NT2/D1 (cell line): Measurements from ENCODE around the gene C19orf47.
A peak's percentile ranks its signal among the peaks of the same experiment; 100 is the strongest.

Source experiments
- DNase-seq: peaks from one replicate; pipeline ENCODE4 v3.0.0-alpha.2; 2011; ENCODE audit warnings: low read depth, low spot score
- H3K27me3 ChIP-seq: 2 replicates; pipeline ENCODE4 v1.6.0; 2011; ENCODE audit warnings: mild to moderate bottlenecking; ENCODE audit not compliant: insufficient read length, insufficient read depth
- H3K36me3 ChIP-seq: 2 replicates; pipeline ENCODE4 v1.6.1; 2011; ENCODE audit warnings: mild to moderate bottlenecking, low read length, mixed read lengths; ENCODE audit not compliant: insufficient read depth, insufficient read length
- H3K4me1 ChIP-seq: 2 replicates; pipeline ENCODE4 v1.5.1; 2011; ENCODE audit not compliant: insufficient read depth, insufficient read length
- H3K4me3 ChIP-seq: 2 replicates; pipeline ENCODE4 v1.5.1; 2011; ENCODE audit warnings: low read depth; ENCODE audit not compliant: insufficient read length
- H3K9ac ChIP-seq: 2 replicates; pipeline ENCODE4 v1.6.0; 2011; ENCODE audit warnings: low read depth; ENCODE audit not compliant: insufficient read length
- H3K9me3 ChIP-seq: 2 replicates; pipeline ENCODE4 v1.5.1; 2011; ENCODE audit warnings: mild to moderate bottlenecking, low read length; ENCODE audit not compliant: insufficient read depth
- SUZ12 ChIP-seq: IDR thresholded peaks from 2 replicates; pipeline ENCODE4 v1.6.1; 2011; ENCODE audit not compliant: insufficient read length, insufficient read depth; ENCODE audit errors: extremely low read depth
- YY1 ChIP-seq: IDR thresholded peaks from 2 replicates; pipeline ENCODE4 v1.6.1; 2011; ENCODE audit not compliant: insufficient read length, insufficient read depth
- ZNF274 ChIP-seq: IDR thresholded peaks from 2 replicates; pipeline ENCODE4 v1.6.1; 2011; ENCODE audit warnings: mild to moderate bottlenecking, low read depth, low read length

C19orf47 gene

DNA sequence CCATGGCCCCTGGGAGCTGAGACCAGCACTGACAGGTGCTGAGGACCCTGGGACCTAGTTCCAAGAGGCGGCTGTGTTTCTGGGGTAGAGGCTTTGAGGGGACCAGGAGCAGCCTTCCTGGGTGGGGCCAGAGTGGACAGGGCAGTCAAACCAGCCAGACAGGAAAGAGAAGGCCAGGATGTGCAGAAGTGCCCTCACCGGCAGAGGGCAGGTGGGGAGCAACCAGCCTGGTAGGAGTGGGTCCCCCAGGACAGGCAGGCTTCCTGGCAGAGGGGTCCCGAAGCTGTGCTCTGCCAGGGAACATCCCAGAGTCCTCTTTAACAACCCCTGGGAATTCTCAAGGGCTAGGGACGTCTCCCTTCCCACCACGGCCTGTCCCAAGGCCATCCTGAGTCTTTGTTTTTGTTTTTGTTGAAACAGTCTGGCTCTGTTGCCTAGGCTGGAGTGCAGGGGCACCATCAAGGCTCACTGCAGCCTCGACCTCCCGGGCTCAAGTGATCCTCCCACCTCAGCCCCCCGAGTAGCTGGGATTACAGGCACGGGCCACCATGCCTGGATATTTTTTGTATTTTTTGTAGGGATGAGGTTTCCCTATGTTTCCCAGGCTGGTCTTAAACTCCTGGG lies 44.8 kb upstream of the C19orf47 start:
- DNase-seq = no peak
- Histone ChIP-seq H3K9me3 (no peaks in the 10 kb centered on the region), H3K27me3 (no peaks in the 10 kb centered on the region), H3K9ac (peak overlapping the region; percentile 21), H3K4me3 (no peak overlapping the region), H3K4me1 (peaks cover 10% of the 10 kb centered on the region), H3K36me3 (no peaks in the 10 kb centered on the region)
- TF ChIP-seq SUZ12 = no peak
- TF ChIP-seq YY1 = no peak
- no peak for TF ChIP-seq ZNF274

DNA sequence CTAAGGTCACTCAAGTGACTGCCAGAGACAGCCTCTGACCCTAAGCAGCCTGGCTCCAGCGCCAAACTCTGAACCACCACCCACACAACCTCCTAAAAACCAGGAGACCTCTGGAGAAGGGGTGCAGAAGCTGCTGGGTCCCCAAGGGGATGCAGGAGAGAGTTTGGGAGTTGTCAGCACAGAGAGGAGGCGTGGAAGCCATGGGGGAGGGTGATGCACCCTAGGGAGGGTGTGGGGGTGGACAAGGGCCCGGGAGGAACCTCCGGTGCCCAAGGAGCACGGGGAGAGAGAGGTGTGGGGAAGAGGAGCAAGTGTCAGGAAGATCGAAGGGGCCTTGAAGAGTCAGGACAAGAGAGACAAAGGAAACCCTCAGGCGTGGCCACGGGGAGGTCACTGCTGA lies 43.9 kb upstream of the C19orf47 start:
- TF ChIP-seq YY1 = no peak
- Histone ChIP-seq H3K27me3 (no peaks in the 10 kb centered on the region), H3K9me3 (no peaks in the 10 kb centered on the region), H3K4me1 (peaks cover 10% of the 10 kb centered on the region), H3K4me3 (no peak overlapping the region), H3K36me3 (no peaks in the 10 kb centered on the region), H3K9ac (no peak overlapping the region)
- DNase-seq = no peak

DNA sequence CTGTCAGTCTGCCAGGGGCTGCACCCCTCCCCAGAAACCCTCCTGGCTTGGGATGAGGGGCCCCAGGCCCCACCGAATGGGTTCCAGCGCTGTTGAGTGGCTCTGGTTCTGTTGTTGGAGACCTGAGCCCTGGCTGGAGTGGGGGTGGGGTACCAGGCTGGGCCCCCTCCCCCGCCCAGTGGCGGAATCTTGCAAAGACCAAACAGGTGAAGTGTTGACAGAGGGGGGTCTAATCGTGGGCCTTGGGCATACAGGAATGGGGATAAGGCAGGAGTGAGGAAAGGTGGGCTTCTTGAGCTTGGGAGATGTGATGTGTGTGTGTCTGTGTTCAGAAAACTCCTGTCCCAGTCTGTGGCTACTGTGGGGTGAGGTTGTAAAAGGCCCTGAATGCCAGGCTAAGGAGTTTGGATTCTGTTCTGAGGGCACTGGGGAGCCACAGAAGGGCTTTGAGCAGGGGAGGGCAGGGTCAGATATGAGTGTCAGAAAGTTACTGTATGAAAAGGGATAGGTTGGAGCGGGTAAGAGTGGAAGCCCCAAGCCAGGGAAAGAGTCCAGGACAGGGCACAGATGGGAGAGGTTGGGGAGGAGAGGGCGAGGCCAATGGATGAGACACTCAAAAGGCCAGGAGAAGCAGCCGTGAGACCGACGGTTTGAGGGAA lies 42.0 kb upstream of the C19orf47 start, which contains the start of gene HIPK4:
HIPK4 (minus strand) TSS at position 98 of the 659 bp plus-strand sequence. CDS start 279 bp downstream, outside the sequence.
- TF ChIP-seq YY1 (no peak), ZNF274 (no peak), SUZ12 (no peak)
- H3K4me3 ChIP-seq = no peak within 1 kb of the TSS
- H3K4me1 ChIP-seq = peaks cover 10% of the 10 kb centered on the region
- no peaks in the 10 kb centered on the region for H3K9me3 ChIP-seq
- H3K36me3 ChIP-seq = no peaks in the 10 kb centered on the region
- DNase-seq = no peak
- H3K9ac ChIP-seq = no peak within 1 kb of the TSS
- H3K27me3 ChIP-seq = no peaks in the 10 kb centered on the region

DNA sequence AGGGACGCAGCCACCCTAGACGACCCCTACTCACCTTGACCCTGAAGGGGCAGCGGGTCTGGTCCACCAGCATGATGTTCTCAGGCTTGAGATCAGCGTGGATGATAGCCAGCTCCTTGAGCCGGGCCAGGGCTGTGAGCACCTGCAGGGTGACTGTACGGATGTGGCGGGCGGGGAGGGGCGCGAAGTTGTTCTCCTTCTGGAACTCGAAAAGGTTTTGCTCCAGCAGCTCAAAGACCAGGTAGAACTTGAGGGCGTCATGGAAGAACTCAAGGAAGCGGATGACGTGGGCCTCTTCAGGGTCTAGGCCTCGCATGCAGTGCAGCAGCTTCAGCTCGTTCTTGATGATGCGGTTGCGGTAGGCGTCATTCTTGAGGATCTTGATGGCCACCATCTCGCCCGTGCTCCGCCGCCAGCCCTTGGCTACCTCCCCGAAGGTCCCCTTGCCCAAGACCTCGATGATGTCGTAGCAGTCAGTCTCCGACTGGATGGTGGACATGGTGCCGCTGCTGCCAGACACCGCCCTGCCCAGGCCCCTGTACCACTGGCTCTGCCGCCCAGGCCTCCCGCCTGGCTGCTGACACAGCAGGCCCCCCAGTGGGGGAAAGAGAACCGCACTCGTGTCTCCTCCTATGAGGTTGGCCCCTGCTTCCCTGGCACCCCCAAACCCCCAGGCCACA lies 41.3 kb upstream of the C19orf47 start:
- H3K36me3 ChIP-seq = no peaks in the 10 kb centered on the region
- TF ChIP-seq ZNF274 = no peak
- TF ChIP-seq SUZ12 = no peak
- TF ChIP-seq YY1 = no peak
- no peak overlapping the region for H3K9ac ChIP-seq
- H3K4me1 ChIP-seq = peaks cover 10% of the 10 kb centered on the region
- DNase-seq = no peak
- H3K4me3 ChIP-seq = no peak overlapping the region
- H3K9me3 ChIP-seq = no peaks in the 10 kb centered on the region
- H3K27me3 ChIP-seq = no peaks in the 10 kb centered on the region

DNA sequence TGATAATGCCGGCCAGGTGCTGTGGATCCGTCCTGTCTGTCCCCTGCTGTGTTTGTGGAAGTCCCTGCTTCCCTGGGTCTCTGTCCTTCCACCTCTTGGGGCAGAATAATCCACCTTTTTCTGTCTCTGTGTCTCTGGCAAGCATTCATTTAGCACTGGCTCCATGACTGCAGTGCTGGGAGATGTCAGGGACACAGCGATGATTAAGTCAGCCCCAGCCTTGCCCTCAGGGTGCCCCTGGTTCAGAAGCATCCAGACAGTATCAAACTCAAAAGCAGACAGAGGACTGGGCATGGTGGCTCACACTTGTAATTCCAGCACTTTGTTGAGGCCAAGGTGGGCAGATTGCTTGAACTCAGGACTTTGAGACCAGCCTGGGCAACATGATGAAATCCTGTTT lies 40.3 kb upstream of the C19orf47 start:
- DNase-seq = no peak
- TF ChIP-seq SUZ12 (no peak), ZNF274 (no peak), YY1 (no peak)
- H3K36me3 ChIP-seq = no peaks in the 10 kb centered on the region

DNA sequence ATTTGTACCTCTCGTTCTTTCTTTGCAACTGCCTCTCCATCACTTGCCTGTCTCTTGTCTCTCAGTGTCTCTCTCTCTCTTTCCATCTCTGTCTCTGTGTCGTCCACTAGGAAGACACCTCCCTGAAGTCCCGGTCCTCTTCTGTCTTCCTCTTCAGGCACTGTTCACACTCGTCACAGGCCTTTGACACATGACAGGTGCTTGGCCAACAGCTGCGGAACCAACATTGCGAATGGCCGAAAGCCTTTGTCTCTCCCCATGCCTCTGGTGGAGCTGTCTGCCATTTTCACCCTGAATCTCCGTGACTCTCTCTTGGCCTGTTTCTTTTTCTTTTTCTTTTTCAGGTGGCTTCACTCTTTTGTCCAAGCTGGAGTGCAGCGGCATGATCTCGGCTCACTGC lies 39.0 kb upstream of the C19orf47 start:
- no peaks in the 10 kb centered on the region for H3K27me3 ChIP-seq
- H3K4me1 ChIP-seq = peaks cover 7% of the 10 kb centered on the region
- no peak for DNase-seq
- no peak overlapping the region for H3K4me3 ChIP-seq
- H3K36me3 ChIP-seq = no peaks in the 10 kb centered on the region
- TF ChIP-seq YY1 (no peak), ZNF274 (no peak), SUZ12 (no peak)
- no peaks in the 10 kb centered on the region for H3K9me3 ChIP-seq
- no peak overlapping the region for H3K9ac ChIP-seq

More for the DNA sequence above, 40.3 kb upstream of the C19orf47 start:
- Histone ChIP-seq H3K4me3 (no peak overlapping the region), H3K27me3 (no peaks in the 10 kb centered on the region), H3K9ac (no peak overlapping the region), H3K4me1 (peaks cover 10% of the 10 kb centered on the region), H3K9me3 (no peaks in the 10 kb centered on the region)

DNA sequence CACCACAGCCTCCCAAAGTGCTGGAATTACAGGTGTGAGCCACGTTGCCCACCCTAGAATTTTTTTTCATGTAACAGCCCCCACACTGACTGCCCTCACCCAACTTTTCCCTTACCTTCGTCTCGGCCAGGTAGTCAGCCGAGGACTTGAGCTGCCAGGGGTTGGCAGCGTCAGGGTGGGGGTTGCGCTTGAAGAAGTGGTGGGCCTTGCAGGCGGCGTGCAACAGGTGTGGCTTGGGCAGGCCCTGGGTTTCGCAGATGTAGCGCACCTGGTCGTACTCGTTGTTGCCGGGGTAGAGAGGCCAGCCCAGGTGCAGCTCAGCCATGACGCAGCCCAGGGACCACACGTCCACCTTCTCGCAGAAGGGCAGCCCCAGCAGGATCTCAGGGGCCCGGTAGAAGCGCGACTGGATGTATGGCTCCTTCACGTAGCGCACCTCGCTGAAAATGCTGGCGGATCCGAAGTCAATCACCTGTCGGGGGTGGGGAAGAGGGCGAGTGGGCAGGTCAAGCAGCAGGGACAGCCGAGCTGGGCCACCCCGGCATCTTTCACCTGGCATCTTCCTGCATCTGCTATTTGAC lies 35.6 kb upstream of the C19orf47 start:
- no peaks in the 10 kb centered on the region for H3K9me3 ChIP-seq
- H3K9ac ChIP-seq = no peak overlapping the region
- H3K4me1 ChIP-seq = peaks cover 3% of the 10 kb centered on the region
- peaks cover 20% of the 10 kb centered on the region for H3K36me3 ChIP-seq
- TF ChIP-seq ZNF274 (no peak), YY1 (no peak)
- no peaks in the 10 kb centered on the region for H3K27me3 ChIP-seq
- no peak for DNase-seq
- H3K4me3 ChIP-seq = no peak overlapping the region
